NCI-H2107 (cell line): ENCODE results near the gene SLC34A1.
"Not testable (repeated sequence)": the region's sequence is repeated elsewhere in the genome, so short reads cannot be mapped to it uniquely, and the experiment has no call there.

Experiments
- DNase-seq: peaks from one replicate; lab custom pipeline; 2025; lab: John Stamatoyannopoulos, UW

The SLC34A1 gene

GRCh38 chr5:177368869-177369644 lies 15.2 kb upstream of the SLC34A1 start:
- DNase-seq = no peak

GRCh38 chr5:177369645-177370440 lies 14.4 kb upstream of the SLC34A1 start:
- no peak for DNase-seq

- no peak for DNase-seq
These were observed 13.6 kb upstream of the SLC34A1 start for GRCh38 chr5:177370488-177371119.

- DNase-seq = no peak
These were observed 12.9 kb upstream of the SLC34A1 start for GRCh38 chr5:177371120-177372033.

- no peak for DNase-seq
These were observed 12.0 kb upstream of the SLC34A1 start for GRCh38 chr5:177372034-177372896.

GRCh38 chr5:177372910-177373309 lies 11.3 kb upstream of the SLC34A1 start:
- no peak for DNase-seq

GRCh38 chr5:177373806-177374205 lies 10.4 kb upstream of the SLC34A1 start:
- DNase-seq = no peak

GRCh38 chr5:177374211-177374610 lies 10.0 kb upstream of the SLC34A1 start:
- DNase-seq = no peak

GRCh38 chr5:177375516-177375915 lies 8.7 kb upstream of the SLC34A1 start:
- not testable (repeated sequence) for DNase-seq

GRCh38 chr5:177376107-177376506 lies 8.1 kb upstream of the SLC34A1 start:
- DNase-seq = no peak

- DNase-seq = no peak
These were observed 6.1 kb upstream of the SLC34A1 start for GRCh38 chr5:177377851-177378776.

GRCh38 chr5:177378884-177379883 lies 5.0 kb upstream of the SLC34A1 start:
- no peak for DNase-seq

GRCh38 chr5:177380805-177381126 lies 3.5 kb upstream of the SLC34A1 start:
- DNase-seq = no peak

- no peak for DNase-seq
These were observed 1.7 kb upstream of the SLC34A1 start for GRCh38 chr5:177382423-177383029.

GRCh38 chr5:177383181-177383580 lies 1.1 kb upstream of the SLC34A1 start:
- no peak for DNase-seq

- no peak for DNase-seq
These were observed 1.5 kb downstream of the SLC34A1 start for GRCh38 chr5:177385720-177386119.

- no peak for DNase-seq
These were observed 2.3 kb downstream of the SLC34A1 start for GRCh38 chr5:177386542-177386941.

GRCh38 chr5:177387405-177387804 lies 3.2 kb downstream of the SLC34A1 start:
- DNase-seq = no peak
